SU-DHL-6 (cell line): ENCODE data around the gene SLFN12L.

ENCODE experiments used
- H2AFZ ChIP-seq: fragments of 200-600 bp; sonication (generic); 2 replicates; pipeline ENCODE4 v1.6.1; 2014; ENCODE audit warnings: low read depth, mild to moderate bottlenecking, moderate library complexity, mixed read lengths, antibody characterized with exemption, low read length; ENCODE audit not compliant: severe bottlenecking
- H3F3A ChIP-seq: fragments of 200-600 bp; shearing (Covaris generic); 2 replicates; pipeline ENCODE4 v1.6.0; 2016; ENCODE audit warnings: antibody characterized with exemption, mild to moderate bottlenecking; ENCODE audit not compliant: insufficient read depth
- H3K27ac ChIP-seq: fragments of 200-600 bp; sonication (generic); 2 replicates; pipeline ENCODE4 v1.5.1; 2016; ENCODE audit warnings: low read depth, mild to moderate bottlenecking, low read length, moderate library complexity, mixed read lengths
- H3K27me3 ChIP-seq: fragments of 200-600 bp; sonication (generic), shearing (Covaris generic); 2 replicates; pipeline ENCODE4 v1.6.0; 2014; ENCODE audit warnings: mild to moderate bottlenecking, low read length
- H3K36me3 ChIP-seq: fragments of 200-600 bp; sonication (generic); 2 replicates; pipeline ENCODE4 v1.6.1; 2014; ENCODE audit warnings: mild to moderate bottlenecking, low read length, mixed read lengths
- H3K4me2 ChIP-seq: fragments of 300-600, 200-600 bp; shearing (Covaris generic), sonication (generic); 2 replicates; pipeline ENCODE4 v1.6.0; 2014; ENCODE audit warnings: low read length, low read depth, mild to moderate bottlenecking; ENCODE audit not compliant: poor library complexity, severe bottlenecking
- H3K4me3 ChIP-seq: fragments of 200-600 bp; sonication (generic); 2 replicates; pipeline ENCODE4 v1.5.1; 2014; ENCODE audit warnings: antibody characterized with exemption, low read length, mild to moderate bottlenecking, mixed read lengths; ENCODE audit not compliant: insufficient read depth, poor library complexity, severe bottlenecking
- H3K79me2 ChIP-seq: fragments of 200-600 bp; sonication (generic); 2 replicates; pipeline ENCODE4 v1.6.1; 2014; ENCODE audit warnings: mild to moderate bottlenecking, low read length, moderate library complexity; ENCODE audit not compliant: insufficient read depth
- H3K9ac ChIP-seq: fragments of 200-600 bp; sonication (generic); 2 replicates; pipeline ENCODE4 v1.7.0; 2014; ENCODE audit warnings: mild to moderate bottlenecking, low read length
- H3K9me2 ChIP-seq: fragments of 200-600 bp; sonication (generic); replicated peaks from 2 replicates; pipeline ENCODE4 v1.6.1; 2014; ENCODE audit warnings: low read length; ENCODE audit not compliant: insufficient read depth
- H3K9me3 ChIP-seq: fragments of 200-600 bp; sonication (generic); 2 replicates; pipeline ENCODE4 v1.6.1; 2014; ENCODE audit warnings: low read length, mixed read lengths; ENCODE audit not compliant: insufficient read depth
- H4K20me1 ChIP-seq: fragments of 200-600 bp; sonication (generic); 2 replicates; pipeline ENCODE4 v1.6.1; 2014; ENCODE audit warnings: low read depth, mild to moderate bottlenecking, antibody characterized with exemption, low read length, moderate library complexity, mixed read lengths
- EZH2phosphoT487 ChIP-seq: fragments of 200-600 bp; sonication (generic), shearing (Covaris generic); conservative IDR thresholded peaks from 2 replicates; pipeline ENCODE4 v1.6.1; 2018; ENCODE audit warnings: mild to moderate bottlenecking, antibody characterized with exemption, low read length, moderate library complexity, mixed read lengths
- TF ChIP-seq, protein P1 (sequence below): fragments of 200-600 bp; sonication (generic); IDR thresholded peaks from one replicate; pipeline ENCODE4 v1.5.1; 2017; ENCODE audit warnings: antibody characterized with exemption, mild to moderate bottlenecking, low read length, moderate library complexity; ENCODE audit not compliant: insufficient read depth, poor library complexity, severe bottlenecking

The SLFN12L gene

DNA sequence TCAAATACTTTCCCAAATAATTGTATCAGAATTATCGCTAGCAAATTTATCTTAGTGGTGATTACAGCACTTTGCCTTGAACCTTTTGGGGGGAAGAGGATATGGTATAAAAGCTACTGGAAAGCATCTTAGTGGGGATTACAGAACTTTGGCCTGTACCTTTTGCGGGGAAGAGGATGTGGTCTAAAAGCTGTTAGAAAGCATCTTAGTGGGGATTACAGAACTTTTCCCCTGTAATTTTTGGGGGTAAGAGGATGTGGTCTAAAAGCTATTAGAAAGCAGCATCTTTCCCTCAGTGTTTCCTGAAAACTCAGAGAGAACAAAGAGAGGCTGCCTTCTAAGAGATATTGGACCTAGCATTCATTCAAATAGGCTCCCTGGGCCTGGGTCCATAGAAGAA lies 109.2 kb downstream of the SLFN12L start:
- no peak overlapping the region for H3K4me3 ChIP-seq
- H3K27ac ChIP-seq = no peak overlapping the region
- H3K27me3 ChIP-seq = no peaks in the 10 kb centered on the region
- H3K4me2 ChIP-seq = no peak overlapping the region
- H3K9ac ChIP-seq = no peak overlapping the region
- TF ChIP-seq, protein P1, sequence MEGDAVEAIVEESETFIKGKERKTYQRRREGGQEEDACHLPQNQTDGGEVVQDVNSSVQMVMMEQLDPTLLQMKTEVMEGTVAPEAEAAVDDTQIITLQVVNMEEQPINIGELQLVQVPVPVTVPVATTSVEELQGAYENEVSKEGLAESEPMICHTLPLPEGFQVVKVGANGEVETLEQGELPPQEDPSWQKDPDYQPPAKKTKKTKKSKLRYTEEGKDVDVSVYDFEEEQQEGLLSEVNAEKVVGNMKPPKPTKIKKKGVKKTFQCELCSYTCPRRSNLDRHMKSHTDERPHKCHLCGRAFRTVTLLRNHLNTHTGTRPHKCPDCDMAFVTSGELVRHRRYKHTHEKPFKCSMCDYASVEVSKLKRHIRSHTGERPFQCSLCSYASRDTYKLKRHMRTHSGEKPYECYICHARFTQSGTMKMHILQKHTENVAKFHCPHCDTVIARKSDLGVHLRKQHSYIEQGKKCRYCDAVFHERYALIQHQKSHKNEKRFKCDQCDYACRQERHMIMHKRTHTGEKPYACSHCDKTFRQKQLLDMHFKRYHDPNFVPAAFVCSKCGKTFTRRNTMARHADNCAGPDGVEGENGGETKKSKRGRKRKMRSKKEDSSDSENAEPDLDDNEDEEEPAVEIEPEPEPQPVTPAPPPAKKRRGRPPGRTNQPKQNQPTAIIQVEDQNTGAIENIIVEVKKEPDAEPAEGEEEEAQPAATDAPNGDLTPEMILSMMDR = no peak
- TF ChIP-seq EZH2phosphoT487 = no peak
- H3K9me3 ChIP-seq = no peaks in the 10 kb centered on the region
- no peaks in the 10 kb centered on the region for H3K79me2 ChIP-seq
- no peaks in the 10 kb centered on the region for H3K9me2 ChIP-seq
- H3K36me3 ChIP-seq = no peaks in the 10 kb centered on the region
- H3F3A ChIP-seq = no peaks in the 10 kb centered on the region
- H4K20me1 ChIP-seq = no peaks in the 10 kb centered on the region
- H2AFZ ChIP-seq = no peak overlapping the region

DNA sequence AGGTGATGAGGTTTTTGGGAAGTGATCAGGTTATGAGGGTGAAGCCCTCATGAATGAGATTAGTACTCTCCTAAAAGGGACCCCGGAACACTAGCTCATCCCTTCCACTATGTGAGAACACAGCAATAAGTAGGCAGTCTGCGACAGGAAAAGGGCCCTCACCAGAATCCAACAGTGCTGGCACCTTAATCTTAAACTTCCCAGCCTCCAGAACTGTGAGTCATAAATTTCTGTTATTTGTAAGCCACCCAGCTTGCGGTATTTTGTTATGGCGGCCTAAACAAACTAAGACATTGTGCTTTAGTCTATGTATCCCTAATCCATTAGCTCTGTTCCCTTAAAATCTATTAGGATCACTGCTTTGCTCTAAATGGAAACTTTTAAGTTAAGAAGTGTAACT lies 113.7 kb downstream of the SLFN12L start:
- Histone ChIP-seq H3K27ac (no peak overlapping the region), H4K20me1 (no peaks in the 10 kb centered on the region), H3K9me3 (no peaks in the 10 kb centered on the region), H3K9me2 (no peaks in the 10 kb centered on the region), H3K27me3 (no peaks in the 10 kb centered on the region), H3K79me2 (no peaks in the 10 kb centered on the region), H3K9ac (no peak overlapping the region), H3F3A (no peaks in the 10 kb centered on the region), H3K4me2 (no peak overlapping the region), H3K4me3 (no peak overlapping the region), H3K36me3 (no peaks in the 10 kb centered on the region), H2AFZ (no peak overlapping the region)
- TF ChIP-seq, protein P1 = no peak
- no peak for TF ChIP-seq EZH2phosphoT487
